ENCODE measurements around the gene UQCC2. TPM values are rescaled to one million over a fixed set of nuclear protein-coding genes. Genes with fewer than 3 reads are reported as not detected.
A peak's percentile ranks its signal among the peaks of the same experiment; 100 is the strongest.

The UQCC2 gene
- total and polyA plus RNA-seq, 2 of the 4 experiments (the other 2 are of a cell fraction): 13.8 to 34.5 TPM

DNA sequence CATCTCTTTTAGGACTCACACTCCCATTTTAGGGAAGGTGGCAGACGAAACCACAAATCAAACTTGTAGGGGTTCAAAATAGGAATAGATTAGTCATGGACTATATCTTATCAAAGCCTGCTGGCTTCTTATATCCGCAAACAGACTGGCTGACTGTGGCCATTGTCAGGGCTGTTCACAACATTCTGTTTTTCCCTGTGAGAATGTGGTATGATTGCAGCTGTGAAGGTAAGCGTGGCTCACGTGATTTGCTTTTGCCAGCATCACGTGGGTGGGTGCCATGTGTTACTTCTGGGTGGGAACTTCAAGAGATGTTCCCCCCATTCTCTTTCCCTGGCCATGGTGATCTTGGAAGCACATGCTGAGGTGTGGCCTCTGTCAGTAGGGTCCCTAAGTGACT, 29.3 kb upstream of the UQCC2 start:
- H2BK20ac ChIP-seq (ENCODE audit: low read depth, low read length): no peak overlapping the region
- no peak overlapping the region for H3K18ac ChIP-seq (ENCODE audit: low read depth, low read length)
- no peak overlapping the region for H2BK120ac ChIP-seq (ENCODE audit: low read depth, low read length)
- BruUV-seq (replicated peaks): no TSS peak
- TF ChIP-seq, protein P1, sequence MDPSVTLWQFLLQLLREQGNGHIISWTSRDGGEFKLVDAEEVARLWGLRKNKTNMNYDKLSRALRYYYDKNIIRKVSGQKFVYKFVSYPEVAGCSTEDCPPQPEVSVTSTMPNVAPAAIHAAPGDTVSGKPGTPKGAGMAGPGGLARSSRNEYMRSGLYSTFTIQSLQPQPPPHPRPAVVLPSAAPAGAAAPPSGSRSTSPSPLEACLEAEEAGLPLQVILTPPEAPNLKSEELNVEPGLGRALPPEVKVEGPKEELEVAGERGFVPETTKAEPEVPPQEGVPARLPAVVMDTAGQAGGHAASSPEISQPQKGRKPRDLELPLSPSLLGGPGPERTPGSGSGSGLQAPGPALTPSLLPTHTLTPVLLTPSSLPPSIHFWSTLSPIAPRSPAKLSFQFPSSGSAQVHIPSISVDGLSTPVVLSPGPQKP (IDR thresholded peaks at IDR 0.05; ENCODE audit: borderline replicate concordance, low read depth, low read length): no peak
- TF ChIP-seq, protein P2, sequence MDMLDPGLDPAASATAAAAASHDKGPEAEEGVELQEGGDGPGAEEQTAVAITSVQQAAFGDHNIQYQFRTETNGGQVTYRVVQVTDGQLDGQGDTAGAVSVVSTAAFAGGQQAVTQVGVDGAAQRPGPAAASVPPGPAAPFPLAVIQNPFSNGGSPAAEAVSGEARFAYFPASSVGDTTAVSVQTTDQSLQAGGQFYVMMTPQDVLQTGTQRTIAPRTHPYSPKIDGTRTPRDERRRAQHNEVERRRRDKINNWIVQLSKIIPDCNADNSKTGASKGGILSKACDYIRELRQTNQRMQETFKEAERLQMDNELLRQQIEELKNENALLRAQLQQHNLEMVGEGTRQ (IDR thresholded peaks at IDR 0.05; ENCODE audit: low read depth, low read length): peak; percentile 14; the same call in 1 of the 2 replicates
- WGBS, 2 experiments (ENCODE audit: extremely low coverage in 2 of 2, insufficient read length in 1 of 2): 100% methylated on average over 1 of the region's 5 CpGs; no CpG with 5 or more reads in 1 of the 2 experiments
- no peak overlapping the region for H3K23ac ChIP-seq (ENCODE audit: low read depth, low read length)
- ATAC-seq (ENCODE audit: low read depth): no peak
- H3K56ac ChIP-seq (ENCODE audit: extremely low read depth, insufficient read depth, low read length): no peak overlapping the region
- CTCF ChIA-PET: no interaction called here
- H2AK5ac ChIP-seq (ENCODE audit: low read depth, low read length): no peak overlapping the region
- H2AK9ac ChIP-seq (replicated peaks; ENCODE audit: low read depth, low read length, poor library complexity): no peak overlapping the region
- no peak overlapping the region for H3K4me3 ChIP-seq (ENCODE audit: insufficient read depth, low read depth, low read length)
- H3K36me3 ChIP-seq (ENCODE audit: control insufficient read depth, insufficient read depth, low read length): no peaks in the 10 kb centered on the region
- intact Hi-C loops (cut with micrococcal nuclease): no loop called here
- no peak overlapping the region for H3K9ac ChIP-seq (ENCODE audit: low read depth, low read length)
- DNase-seq: no peak
- POLR2A ChIA-PET (ENCODE audit: unreplicated experiment): no interaction called here
- in situ Hi-C loops (cut with MboI; ENCODE audit: low sequenced_read_pairs): no loop called here
- no peak overlapping the region for H2BK15ac ChIP-seq (ENCODE audit: low read depth, low read length)
- no peak overlapping the region for H4K91ac ChIP-seq (ENCODE audit: insufficient read depth, low read depth, low read length)
- H4K20me1 ChIP-seq (ENCODE audit: insufficient read depth, low read length): no peaks in the 10 kb centered on the region; the same call in 1 of the 2 replicates
- no peak overlapping the region for H2BK5ac ChIP-seq (ENCODE audit: low read depth, low read length, poor library complexity, severe bottlenecking)
- peaks cover 10% of the 10 kb centered on the region for H3K4me1 ChIP-seq (ENCODE audit: control insufficient read depth, insufficient read depth, low read length)
- H4K8ac ChIP-seq (ENCODE audit: low read depth in 2 of 2, low read length in 2 of 2): no peak overlapping the region
- H3K79me1 ChIP-seq (ENCODE audit: low read depth in 1 of 2, low read length in 2 of 2): no peaks in the 10 kb centered on the region
- H3K9me3 ChIP-seq (ENCODE audit: control insufficient read depth, insufficient read depth, low read length): no peaks in the 10 kb centered on the region
- dilution Hi-C loops (cut with HindIII; ENCODE audit: low sequenced_read_pairs, unreplicated experiment): no loop called here
- no peak overlapping the region for H3K4ac ChIP-seq (ENCODE audit: low read depth, low read length)
- no peak overlapping the region for H3K4me2 ChIP-seq (ENCODE audit: low read depth, low read length)
- no peak overlapping the region for H3K27ac ChIP-seq (ENCODE audit: insufficient read depth, low read length)
- no peaks in the 10 kb centered on the region for H3K9me1 ChIP-seq (ENCODE audit: insufficient read depth, low read length)
- H3K27me3 ChIP-seq (ENCODE audit: control insufficient read depth, insufficient read depth, low read length): peaks cover 8% of the 10 kb centered on the region; the same call in 1 of the 2 replicates
- no peak overlapping the region for H2AFZ ChIP-seq (replicated peaks; ENCODE audit: low read length, poor library complexity)
- H4K5ac ChIP-seq (ENCODE audit: low read depth, low read length): no peak overlapping the region
- no peak overlapping the region for H3K14ac ChIP-seq (replicated peaks; ENCODE audit: low read depth, low read length)

Measured in IMR-90 (cell line).